Chondrocyte (in vitro differentiated cells): Measurements from ENCODE around the gene UBE3C. TPM values are rescaled to one million over a fixed set of nuclear protein-coding genes. Genes with fewer than 3 reads are reported as not detected.

ENCODE experiments used
- DNase-seq: peaks from one replicate; pipeline ENCODE4 v3.0.0; 2021; ENCODE audit warnings: mixed read lengths, low spot score
- H3K27ac Mint-ChIP-seq: one replicate; pipeline ENCODE4 v1.8.0; 2021; ENCODE audit warnings: mild to moderate bottlenecking, moderate library complexity, mixed read lengths; ENCODE audit not compliant: unreplicated experiment
- H3K27me3 Mint-ChIP-seq: 2 replicates; pipeline ENCODE4 v1.8.0; 2021; ENCODE audit warnings: low read depth, mixed read lengths
- H3K36me3 Mint-ChIP-seq: 2 replicates; pipeline ENCODE4 v1.8.0; 2021; ENCODE audit warnings: low read depth, mixed read lengths
- H3K4me1 Mint-ChIP-seq: 2 replicates; pipeline ENCODE4 v1.8.0; 2021; ENCODE audit warnings: low read depth, mild to moderate bottlenecking, mixed read lengths
- H3K4me3 Mint-ChIP-seq: one replicate; pipeline ENCODE4 v1.8.0; 2021; ENCODE audit warnings: mild to moderate bottlenecking, moderate library complexity, mixed read lengths; ENCODE audit not compliant: unreplicated experiment
- H3K9me3 Mint-ChIP-seq: 2 replicates; pipeline ENCODE4 v1.8.0; 2021; ENCODE audit warnings: low read depth, mixed read lengths
- total RNA-seq: library from RNA; stranded (reverse); gene quantifications from 3 replicates; pipeline ENCODE4 v1.2.1, GENCODE V29; 2021
- TF ChIP-seq, protein P1 (sequence below): fragments of 200-600 bp; sonication (generic); IDR thresholded peaks from 2 replicates; pipeline ENCODE4 v1.5.0; 2021; ENCODE audit warnings: antibody characterized with exemption, mild to moderate bottlenecking, moderate library complexity

UBE3C gene
- total RNA-seq, 1 donor from 2014 or later = 58.9 TPM

GRCh38 chr7:157139810-157140510, 1.2 kb downstream of the UBE3C start:
- peaks cover 55% of the 10 kb centered on the region for H3K4me1 Mint-ChIP-seq
- no peaks in the 10 kb centered on the region for H3K27me3 Mint-ChIP-seq
- H3K36me3 Mint-ChIP-seq = no peaks in the 10 kb centered on the region
- DNase-seq = no peak
- H3K27ac Mint-ChIP-seq = peak overlapping the region; percentile 70
- H3K9me3 Mint-ChIP-seq = no peaks in the 10 kb centered on the region
- H3K4me3 Mint-ChIP-seq = peak overlapping the region; percentile 84
- TF ChIP-seq, protein P1, sequence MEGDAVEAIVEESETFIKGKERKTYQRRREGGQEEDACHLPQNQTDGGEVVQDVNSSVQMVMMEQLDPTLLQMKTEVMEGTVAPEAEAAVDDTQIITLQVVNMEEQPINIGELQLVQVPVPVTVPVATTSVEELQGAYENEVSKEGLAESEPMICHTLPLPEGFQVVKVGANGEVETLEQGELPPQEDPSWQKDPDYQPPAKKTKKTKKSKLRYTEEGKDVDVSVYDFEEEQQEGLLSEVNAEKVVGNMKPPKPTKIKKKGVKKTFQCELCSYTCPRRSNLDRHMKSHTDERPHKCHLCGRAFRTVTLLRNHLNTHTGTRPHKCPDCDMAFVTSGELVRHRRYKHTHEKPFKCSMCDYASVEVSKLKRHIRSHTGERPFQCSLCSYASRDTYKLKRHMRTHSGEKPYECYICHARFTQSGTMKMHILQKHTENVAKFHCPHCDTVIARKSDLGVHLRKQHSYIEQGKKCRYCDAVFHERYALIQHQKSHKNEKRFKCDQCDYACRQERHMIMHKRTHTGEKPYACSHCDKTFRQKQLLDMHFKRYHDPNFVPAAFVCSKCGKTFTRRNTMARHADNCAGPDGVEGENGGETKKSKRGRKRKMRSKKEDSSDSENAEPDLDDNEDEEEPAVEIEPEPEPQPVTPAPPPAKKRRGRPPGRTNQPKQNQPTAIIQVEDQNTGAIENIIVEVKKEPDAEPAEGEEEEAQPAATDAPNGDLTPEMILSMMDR = no peak

GRCh38 chr7:157140511-157140905, 1.8 kb downstream of the UBE3C start:
- Mint-ChIP-seq H3K27me3 (no peaks in the 10 kb centered on the region), H3K9me3 (no peaks in the 10 kb centered on the region), H3K4me1 (peaks cover 55% of the 10 kb centered on the region), H3K36me3 (no peaks in the 10 kb centered on the region), H3K4me3 (peak overlapping the region; percentile 84), H3K27ac (no peak overlapping the region)
- TF ChIP-seq, protein P1 = no peak
- no peak for DNase-seq

- Mint-ChIP-seq H3K4me3 (no peak overlapping the region), H3K4me1 (peaks cover 50% of the 10 kb centered on the region), H3K27me3 (no peaks in the 10 kb centered on the region), H3K9me3 (no peaks in the 10 kb centered on the region), H3K36me3 (no peaks in the 10 kb centered on the region), H3K27ac (no peak overlapping the region)
- DNase-seq = no peak
- TF ChIP-seq, protein P1 = no peak
Measured at GRCh38 chr7:157141525-157142060, 2.9 kb downstream of the UBE3C start.

- H3K4me3 Mint-ChIP-seq = no peak overlapping the region
- H3K27me3 Mint-ChIP-seq = no peaks in the 10 kb centered on the region
- no peak for DNase-seq
- no peaks in the 10 kb centered on the region for H3K9me3 Mint-ChIP-seq
- H3K27ac Mint-ChIP-seq = no peak overlapping the region
- peaks cover 56% of the 10 kb centered on the region for H3K4me1 Mint-ChIP-seq
- H3K36me3 Mint-ChIP-seq = no peaks in the 10 kb centered on the region
- TF ChIP-seq, protein P1 = no peak
Measured at GRCh38 chr7:157143788-157144187, 5.1 kb downstream of the UBE3C start.

DNA sequence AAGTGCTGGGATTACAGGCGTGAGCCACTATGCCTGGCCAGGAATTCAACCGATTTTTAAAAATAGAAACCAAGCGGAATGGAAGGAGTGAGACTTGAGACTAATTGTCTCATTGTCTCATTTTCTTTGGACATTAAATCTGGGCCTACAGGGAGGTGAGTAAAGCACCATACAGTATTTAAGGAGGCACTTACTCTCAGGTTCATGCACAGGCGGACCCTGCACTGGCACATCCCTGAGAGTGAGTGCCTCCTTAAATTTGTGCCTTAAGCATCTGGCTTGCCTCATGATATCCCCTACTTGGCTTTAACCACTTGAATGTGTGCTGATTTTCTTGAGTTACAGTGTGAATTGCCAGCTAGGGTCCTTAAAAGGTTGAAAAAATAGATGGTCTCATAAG, 10.6 kb downstream of the UBE3C start:
- H3K36me3 Mint-ChIP-seq = no peaks in the 10 kb centered on the region
- no peak overlapping the region for H3K4me3 Mint-ChIP-seq
- no peaks in the 10 kb centered on the region for H3K9me3 Mint-ChIP-seq
- TF ChIP-seq, protein P1 = no peak
- peaks cover 31% of the 10 kb centered on the region for H3K4me1 Mint-ChIP-seq
- no peak for DNase-seq
- no peak overlapping the region for H3K27ac Mint-ChIP-seq
- H3K27me3 Mint-ChIP-seq = no peaks in the 10 kb centered on the region
